Measurements from ENCODE around the gene PIPOX.

DNA sequence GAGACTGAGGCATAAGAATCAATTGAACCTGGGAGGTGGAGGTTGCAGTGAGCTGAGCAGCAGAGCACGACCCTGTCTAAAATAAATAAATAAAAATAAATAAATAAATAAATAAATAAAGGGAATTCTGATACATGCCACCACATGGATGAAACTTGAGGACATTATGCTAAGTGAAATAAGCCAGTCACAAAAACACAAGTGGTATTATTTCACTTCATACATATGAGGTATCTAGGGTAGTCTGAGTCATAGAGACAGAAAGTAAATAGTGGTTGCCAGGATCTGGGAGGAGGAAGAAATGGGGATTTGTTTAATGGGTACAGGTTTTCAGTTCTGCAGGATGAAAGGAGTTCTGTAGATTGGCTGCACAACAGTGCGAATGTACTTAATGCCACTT lies 16.3 kb downstream of the PIPOX start:
- TF ChIP-seq, protein P1, sequence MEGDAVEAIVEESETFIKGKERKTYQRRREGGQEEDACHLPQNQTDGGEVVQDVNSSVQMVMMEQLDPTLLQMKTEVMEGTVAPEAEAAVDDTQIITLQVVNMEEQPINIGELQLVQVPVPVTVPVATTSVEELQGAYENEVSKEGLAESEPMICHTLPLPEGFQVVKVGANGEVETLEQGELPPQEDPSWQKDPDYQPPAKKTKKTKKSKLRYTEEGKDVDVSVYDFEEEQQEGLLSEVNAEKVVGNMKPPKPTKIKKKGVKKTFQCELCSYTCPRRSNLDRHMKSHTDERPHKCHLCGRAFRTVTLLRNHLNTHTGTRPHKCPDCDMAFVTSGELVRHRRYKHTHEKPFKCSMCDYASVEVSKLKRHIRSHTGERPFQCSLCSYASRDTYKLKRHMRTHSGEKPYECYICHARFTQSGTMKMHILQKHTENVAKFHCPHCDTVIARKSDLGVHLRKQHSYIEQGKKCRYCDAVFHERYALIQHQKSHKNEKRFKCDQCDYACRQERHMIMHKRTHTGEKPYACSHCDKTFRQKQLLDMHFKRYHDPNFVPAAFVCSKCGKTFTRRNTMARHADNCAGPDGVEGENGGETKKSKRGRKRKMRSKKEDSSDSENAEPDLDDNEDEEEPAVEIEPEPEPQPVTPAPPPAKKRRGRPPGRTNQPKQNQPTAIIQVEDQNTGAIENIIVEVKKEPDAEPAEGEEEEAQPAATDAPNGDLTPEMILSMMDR (IDR thresholded peaks at IDR 0.05): no peak
- TF ChIP-seq POLR2A (IDR thresholded peaks at IDR 0.05): no peak
